ENCODE results near the gene THAP5. TPM values are rescaled to one million over a fixed set of nuclear protein-coding genes. Genes with fewer than 3 reads are reported as not detected.

THAP5 gene
- total and polyA plus RNA-seq, 2 donors (not counting 3 experiments of a cell fraction or from before 2014, with no cell fraction given) = 2.5 to 14.1 TPM

DNA sequence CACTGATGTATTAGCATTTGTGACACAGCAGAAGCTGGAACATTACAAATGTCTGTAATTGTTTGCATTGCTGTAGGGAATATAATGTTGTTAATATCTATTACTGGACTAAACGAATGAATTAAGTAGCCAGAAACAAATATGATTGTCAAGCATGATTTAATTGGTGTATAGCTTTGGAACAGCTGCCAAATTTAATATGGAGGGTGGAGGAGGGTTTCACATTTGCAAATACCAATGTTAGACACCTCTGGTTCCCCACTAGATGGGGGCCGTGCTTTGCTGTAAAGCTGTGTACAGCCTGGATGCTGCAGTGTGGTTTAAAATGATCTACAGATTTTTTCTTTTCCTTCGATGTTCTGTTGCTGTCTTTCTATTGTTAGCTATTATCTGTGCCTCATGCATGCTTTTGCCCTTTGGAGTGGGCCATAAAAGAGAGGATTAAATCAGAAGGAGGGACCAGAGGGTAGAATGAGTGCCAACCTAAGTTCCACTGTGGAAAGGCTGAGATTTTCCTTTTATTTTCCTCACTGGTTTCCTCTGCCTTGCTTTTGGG is 23.2 kb upstream of the THAP5 start:
- Histone ChIP-seq H3K27me3 (ENCODE audit: control insufficient read depth in 2 of 2, insufficient read depth in 2 of 2, low read length in 2 of 2) (peaks cover 14 to 16% of the 10 kb centered on the region in 2 experiments), H3K9ac (replicated peaks; ENCODE audit: extremely low read depth, insufficient read depth, low read length) (no peak overlapping the region), H3K4me2 (ENCODE audit: insufficient read depth, low read length) (no peak overlapping the region), H3K4me3 (replicated peaks in 1 of 3; ENCODE audit: insufficient read depth in 1 of 3, low read depth in 1 of 3, low read length in 3 of 3) (no peak overlapping the region), H3K36me3 (ENCODE audit: control insufficient read depth in 2 of 2, extremely low read depth in 1 of 2, insufficient read depth in 2 of 2, low read length in 2 of 2) (no peaks in the 10 kb centered on the region), H3K9me1 (replicated peaks; ENCODE audit: control insufficient read depth, extremely low read depth, insufficient read depth, low read length) (no peaks in the 10 kb centered on the region), H2AFZ (ENCODE audit: low read depth, low read length) (no peak overlapping the region), H3K27ac (ENCODE audit: insufficient read depth, low read depth, low read length) (no peak overlapping the region), H3K4me1 (ENCODE audit: control insufficient read depth, extremely low read depth, insufficient read depth, low read length) (no peaks in the 10 kb centered on the region), H3K79me2 (ENCODE audit: control insufficient read depth, insufficient read depth, low read length) (no peaks in the 10 kb centered on the region), H3K9me3 (replicated peaks; ENCODE audit: control insufficient read depth, insufficient read depth, low read length) (no peaks in the 10 kb centered on the region), H4K20me1 (replicated peaks; ENCODE audit: control insufficient read depth, extremely low read depth, insufficient read depth, low read length) (no peaks in the 10 kb centered on the region)
- dilution Hi-C loops (cut with MboI; ENCODE audit: extremely low pct_ligation_motif_present, low sequenced_read_pairs) = no loop called here
- no TSS peak for BruUV-seq (replicated peaks)
- no peak for DNase-seq (ENCODE audit: low read depth, low spot score)
- intact Hi-C loops (cut with micrococcal nuclease) = no loop called here
- ChIA-PET POLR2A (no interaction called here), CTCF (interaction anchor here (0.8 kb wide), 1 partner anchor 23 kb away, joined by 3 read pairs; the partner anchor contains the start of genes DNAJB9 and THAP5)
- no peak for FAIRE-seq
- TF ChIP-seq POLR2A (IDR thresholded peaks at IDR 0.05; ENCODE audit: low read depth, low read length) (no peak), JUN (IDR thresholded peaks at IDR 0.05; ENCODE audit: borderline replicate concordance, insufficient read depth, insufficient read length, low read depth) (no peak), POLR2AphosphoS5 (IDR thresholded peaks at IDR 0.05; ENCODE audit: insufficient read depth, low read depth, low read length) (no peak), EZH2 (IDR thresholded peaks at IDR 0.05; ENCODE audit: borderline replicate concordance, low read depth, low read length, severe bottlenecking) (no peak), FOS (IDR thresholded peaks at IDR 0.05; ENCODE audit: borderline replicate concordance, insufficient read depth, low read length) (no peak), GATA2 (IDR thresholded peaks at IDR 0.05; ENCODE audit: insufficient read depth, insufficient read length, low read depth, low read length) (no peak), MYC (IDR thresholded peaks at IDR 0.05; ENCODE audit: low read depth, low read length) (no peak), CTCF (IDR thresholded peaks at IDR 0.05; ENCODE audit: extremely low read depth in 1 of 2, insufficient read depth in 1 of 2, low read depth in 1 of 2, low read length in 2 of 2) (no peak)
- TF ChIP-seq, protein P1, sequence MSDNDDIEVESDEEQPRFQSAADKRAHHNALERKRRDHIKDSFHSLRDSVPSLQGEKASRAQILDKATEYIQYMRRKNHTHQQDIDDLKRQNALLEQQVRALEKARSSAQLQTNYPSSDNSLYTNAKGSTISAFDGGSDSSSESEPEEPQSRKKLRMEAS (IDR thresholded peaks at IDR 0.05; ENCODE audit: insufficient read depth, insufficient read length) = no peak

Measured in endothelial cell of umbilical vein (primary cell).